HG02938 (cell line): Measurements from ENCODE around the gene C1QTNF9B.
"Not testable (repeated sequence)": the region's sequence is repeated elsewhere in the genome, so short reads cannot be mapped to it uniquely, and the experiment has no call there.

Source experiments
- ATAC-seq: cut with Tn5 transposase; IDR thresholded peaks from one replicate; pipeline ENCODE4 v1.9.1; 2021; ENCODE audit warnings: mild to moderate bottlenecking, moderate library complexity; ENCODE audit not compliant: unreplicated experiment

The C1QTNF9B gene

DNA sequence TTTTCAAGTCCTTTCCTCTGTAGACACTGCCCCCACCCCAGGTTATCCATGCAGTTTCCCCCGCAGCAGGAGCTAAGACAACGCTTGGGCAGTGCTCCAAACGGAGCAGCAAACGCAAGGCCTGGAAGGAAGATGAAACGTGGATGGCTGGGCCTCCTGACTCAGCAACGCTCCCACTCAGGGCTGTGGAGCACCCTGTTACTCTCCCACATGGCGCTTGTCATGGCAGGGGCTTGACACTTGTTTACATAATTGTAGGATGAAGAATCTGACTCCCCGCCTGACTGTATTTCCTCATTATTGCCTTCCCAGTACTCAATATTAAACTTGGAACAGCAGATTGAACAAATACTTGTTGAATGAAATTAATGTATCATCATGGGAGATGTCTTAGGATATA is 799 bp upstream of the C1QTNF9B start:
- ATAC-seq = no peak

- ATAC-seq = not testable (repeated sequence)
Observed at GRCh38 chr13:23894746-23895145, 2.6 kb downstream of the C1QTNF9B start.

- ATAC-seq = not testable (repeated sequence)
Observed at GRCh38 chr13:23893791-23894190, 3.5 kb downstream of the C1QTNF9B start.

GRCh38 chr13:23889615-23890607 is 7.4 kb downstream of the C1QTNF9B start:
- ATAC-seq = no peak

DNA sequence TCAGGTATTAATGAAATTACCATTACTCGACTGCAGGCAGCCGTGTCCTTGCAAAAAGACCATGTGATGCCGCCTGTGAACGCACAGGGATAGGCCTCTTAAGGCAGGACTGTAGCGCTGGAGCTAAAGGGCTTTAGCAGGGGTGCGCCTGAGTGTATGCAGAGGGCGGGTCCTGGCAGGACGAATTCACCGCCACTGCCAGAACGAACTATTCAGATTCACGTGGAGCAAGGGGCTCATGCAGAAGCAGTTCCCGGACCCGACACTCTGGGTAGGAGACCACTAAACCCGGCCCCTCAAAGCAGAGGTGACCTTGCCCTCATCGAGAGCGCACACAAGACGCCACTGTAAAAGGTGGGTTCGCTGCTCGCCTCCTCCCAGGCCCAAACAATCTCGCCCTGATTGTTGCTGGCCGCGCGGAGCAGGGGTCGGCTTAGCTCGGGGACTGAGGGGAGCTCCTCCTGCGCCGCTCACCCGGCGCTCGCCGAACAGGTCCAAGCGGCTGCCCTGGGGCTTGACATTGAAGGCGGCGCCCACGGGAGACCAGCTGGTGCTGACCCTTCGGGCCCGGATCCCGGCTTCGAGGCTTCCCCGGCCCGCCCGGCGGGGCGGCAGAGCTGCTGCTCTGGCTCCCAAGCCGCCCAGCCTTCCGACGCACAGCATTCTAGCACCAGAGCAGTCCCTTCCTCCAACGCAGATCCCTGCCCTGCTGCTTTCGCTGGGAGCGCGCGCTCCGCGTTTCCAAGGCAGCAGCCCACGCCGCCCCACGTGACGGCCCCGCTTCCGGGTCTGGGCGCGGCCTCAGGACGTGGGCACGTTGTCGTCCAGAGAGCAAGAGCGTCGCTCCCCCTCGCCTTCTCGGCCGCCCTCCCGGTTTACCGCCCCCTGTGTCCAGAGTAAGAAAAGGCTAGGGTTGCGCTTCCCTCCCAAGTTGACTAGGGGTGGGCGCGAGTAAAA is 8.4 kb downstream of the C1QTNF9B start, which contains the start of gene MIPEP:
MIPEP (minus strand) TSS at position 743 of the 957 bp plus-strand sequence; CDS start at position 663, 80 bp downstream.
- ATAC-seq = peak; percentile 93

DNA sequence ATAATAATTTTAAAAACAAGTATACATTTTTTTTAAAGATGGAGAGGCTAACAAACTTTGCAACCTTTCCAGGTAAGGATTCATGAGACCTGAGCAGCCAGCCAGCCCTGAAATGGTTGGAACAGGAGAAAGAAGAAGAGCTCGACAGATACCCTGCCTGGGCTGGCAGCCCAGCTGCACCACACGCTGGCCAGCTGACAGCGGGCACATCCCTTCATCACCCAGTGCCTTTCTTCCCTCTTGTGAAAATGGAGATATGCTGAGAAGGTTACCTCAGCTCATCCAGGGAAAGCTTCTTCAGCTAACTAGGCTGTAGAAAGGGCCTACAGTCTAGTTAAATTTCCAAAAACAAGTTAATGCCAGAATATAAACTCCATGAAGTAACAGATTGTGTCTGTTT is 12.9 kb downstream of the C1QTNF9B start:
- not testable (repeated sequence) for ATAC-seq

DNA sequence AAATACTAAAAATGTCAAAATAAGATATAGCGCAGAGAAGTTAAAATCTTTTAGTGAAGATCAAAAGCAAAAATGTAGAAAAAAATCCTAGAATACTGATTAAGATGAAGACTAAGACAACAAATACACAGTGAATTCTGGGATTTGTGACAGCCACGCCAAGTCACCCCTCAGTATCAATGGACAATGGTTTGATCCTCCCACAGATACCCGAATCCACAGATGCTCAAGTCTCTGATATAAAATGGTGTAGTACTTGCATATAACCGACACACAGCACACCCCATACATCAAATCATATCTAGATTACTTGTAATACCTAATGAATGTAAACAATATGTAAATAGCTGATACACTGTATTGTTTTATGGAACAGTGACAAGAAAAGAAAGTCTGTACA is 14.0 kb downstream of the C1QTNF9B start:
- no peak for ATAC-seq

DNA sequence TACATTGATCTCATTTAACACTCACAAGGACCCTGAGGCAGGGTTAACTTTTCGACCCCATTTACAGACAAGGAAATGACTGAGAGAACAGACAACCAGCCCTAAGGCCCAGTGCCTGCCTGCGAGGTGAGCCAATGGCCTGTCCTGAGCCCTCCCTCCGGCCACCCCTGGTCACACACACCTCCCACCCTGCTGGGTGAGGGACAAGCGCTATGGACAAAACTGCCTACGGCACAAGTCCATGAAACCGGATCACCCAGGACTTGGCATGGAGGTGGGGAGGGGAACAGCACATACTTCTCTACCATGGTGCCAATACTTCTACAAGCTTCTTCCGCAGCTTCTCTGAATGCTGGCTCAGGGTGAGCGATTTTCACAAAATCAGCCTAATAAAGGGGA is 15.9 kb downstream of the C1QTNF9B start:
- not testable (repeated sequence) for ATAC-seq

GRCh38 chr13:23880493-23881401 is 16.6 kb downstream of the C1QTNF9B start:
- ATAC-seq = not testable (repeated sequence)

DNA sequence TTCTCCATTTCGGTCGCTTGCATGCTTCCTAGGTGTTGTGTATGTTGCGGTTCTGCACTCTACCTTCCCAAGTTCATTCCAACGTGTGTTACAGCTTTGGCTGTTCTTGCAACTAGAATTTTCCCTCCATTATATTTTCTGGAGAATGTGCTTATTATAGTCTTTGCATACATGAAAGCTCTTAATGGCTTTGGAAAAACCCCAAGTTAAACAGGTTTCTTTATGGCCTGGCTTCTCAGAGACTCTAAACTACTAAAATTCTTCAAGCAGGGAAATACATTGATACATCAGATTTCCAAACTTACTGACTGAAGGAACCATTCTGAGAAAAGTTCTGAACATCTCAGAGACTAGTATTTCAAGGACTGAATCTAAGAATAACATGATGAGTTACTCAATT is 20.0 kb downstream of the C1QTNF9B start:
- ATAC-seq = no peak

DNA sequence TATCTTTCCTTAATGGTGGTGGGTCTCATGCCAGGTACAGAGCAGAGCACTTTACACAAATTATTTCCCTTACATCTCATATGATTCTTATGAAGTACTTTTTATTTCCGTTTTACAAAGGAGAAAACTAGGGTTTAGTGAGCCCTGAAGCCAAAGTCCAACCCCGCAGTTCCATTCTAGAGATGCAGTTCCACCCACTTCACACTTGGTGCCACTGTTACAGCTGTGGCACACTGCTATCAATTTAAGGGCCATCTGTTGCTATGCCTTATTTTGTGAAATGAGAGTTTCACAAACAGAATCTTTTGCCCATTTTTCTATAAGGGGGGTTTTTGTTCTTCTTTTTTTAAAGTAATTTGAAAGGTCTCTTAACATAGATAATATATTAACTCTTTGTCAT is 21.0 kb downstream of the C1QTNF9B start:
- ATAC-seq = no peak

DNA sequence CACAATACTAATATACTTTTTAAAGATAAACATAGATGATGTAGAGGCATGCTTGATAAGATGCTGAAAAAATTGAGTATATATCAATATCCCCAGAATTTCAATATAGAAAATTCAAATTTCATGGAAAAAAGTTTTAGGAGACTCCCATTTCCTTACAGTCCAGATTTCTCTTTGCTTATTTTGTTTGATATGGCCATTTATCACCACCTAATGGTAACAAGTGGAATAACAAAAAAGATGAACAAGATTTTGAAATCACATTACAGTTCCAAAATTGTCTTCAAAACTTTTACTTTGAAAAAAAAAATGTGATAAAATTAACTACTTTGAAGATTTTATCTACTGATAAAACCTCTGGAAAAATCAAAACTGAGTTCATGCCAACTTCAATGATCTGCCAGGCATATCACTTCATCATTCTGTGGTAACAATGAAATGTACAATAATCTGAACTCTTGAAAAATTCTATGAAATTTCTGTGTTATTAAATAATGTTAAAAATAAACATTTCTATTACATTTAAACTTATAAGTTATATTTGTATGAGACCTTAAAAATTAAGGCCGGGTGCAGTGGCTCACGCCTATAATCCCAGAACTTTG is 25.6 kb downstream of the C1QTNF9B start:
- ATAC-seq = no peak

DNA sequence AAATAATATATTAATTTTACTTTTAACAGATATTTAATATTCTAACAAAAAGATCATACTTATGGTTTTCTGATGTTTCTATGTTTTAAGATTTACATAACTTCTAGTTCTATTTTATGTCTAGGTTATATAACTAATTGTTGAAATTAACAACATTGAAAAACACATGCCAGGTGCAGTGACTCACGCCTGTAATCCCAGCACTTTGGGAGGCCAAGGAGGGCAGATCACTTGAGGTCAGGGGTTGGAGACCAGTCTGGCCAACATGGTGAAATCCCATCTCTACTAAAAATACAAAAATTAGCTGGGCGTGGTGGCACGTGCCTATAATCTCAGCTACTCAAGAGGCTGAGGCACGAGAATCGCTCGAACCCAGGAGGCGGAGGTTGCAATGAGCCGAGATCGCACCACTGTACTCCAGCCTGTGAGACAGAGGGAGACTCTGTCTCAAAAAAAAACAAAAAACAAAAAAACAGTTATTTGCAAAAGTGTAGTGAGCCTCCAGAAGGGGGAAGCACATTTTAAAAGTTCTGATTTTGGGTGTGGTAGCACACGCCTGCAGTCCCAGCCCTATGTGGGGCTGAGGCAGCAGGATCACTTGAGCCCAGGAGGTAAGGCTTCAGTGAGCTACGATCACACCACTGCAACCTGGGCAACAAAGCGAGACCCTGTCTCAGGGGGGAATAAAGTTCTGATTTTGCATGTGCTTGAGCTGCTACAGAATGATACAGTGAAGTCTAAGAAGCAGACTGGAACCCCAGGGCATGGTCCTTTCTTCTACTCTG is 26.8 kb downstream of the C1QTNF9B start:
- ATAC-seq = no peak

DNA sequence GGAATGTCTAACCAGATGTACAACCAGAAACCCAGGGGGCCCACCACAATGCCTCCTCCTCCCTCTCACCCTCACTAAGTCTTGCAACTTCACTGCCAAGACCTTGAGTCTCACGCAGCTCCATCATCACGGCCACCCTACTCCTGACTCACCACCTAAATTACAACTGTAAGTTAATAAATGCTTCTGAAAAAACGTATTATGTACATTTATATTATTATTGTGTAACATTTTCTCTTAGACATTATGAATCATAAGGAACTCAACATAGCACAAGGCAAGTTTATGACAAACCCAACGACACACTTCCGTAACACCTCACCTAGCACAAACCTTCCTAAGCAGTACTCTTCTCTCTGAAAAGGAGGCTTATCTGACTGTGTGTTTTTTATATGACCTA is 28.8 kb downstream of the C1QTNF9B start:
- ATAC-seq = no peak

GRCh38 chr13:23867027-23867491 is 30.2 kb downstream of the C1QTNF9B start:
- no peak for ATAC-seq

GRCh38 chr13:23866420-23867026 is 30.8 kb downstream of the C1QTNF9B start:
- ATAC-seq = no peak

DNA sequence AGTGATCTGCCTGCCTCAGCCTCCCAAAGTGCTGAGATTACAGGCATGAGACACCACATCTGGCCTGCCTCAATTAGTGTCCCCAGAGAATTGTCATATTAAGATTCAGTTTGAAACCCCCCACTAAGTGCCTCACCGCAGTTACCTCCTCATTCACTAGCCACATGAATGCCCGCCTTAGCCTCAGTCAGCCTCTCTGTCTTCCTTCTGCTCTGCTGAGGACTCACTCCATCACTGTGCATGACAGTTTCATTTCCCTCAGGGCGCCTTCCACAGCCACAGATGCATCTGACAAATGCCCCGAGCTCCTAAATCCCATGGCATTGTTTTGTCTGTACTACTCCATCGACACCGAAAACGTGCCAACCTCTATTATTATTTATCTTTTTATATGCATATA is 31.4 kb downstream of the C1QTNF9B start:
- no peak for ATAC-seq

DNA sequence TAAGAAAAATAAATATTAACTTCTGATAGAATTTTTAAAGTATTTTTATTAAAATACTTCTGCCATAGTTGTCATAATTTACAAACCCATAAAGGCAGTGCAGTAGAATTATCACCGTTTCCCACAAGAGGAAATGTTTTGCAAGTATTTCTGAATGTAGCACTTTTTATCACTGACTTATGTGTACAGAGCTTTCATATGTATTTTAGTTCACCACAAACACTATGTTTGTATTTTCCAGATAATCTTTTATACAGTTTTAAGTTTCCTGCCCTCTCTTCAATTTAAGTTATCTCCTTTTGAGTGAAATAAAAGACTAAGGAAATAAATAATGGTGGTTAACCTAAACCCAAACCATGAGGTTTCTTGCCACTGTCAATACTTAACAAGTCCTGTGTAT is 32.3 kb downstream of the C1QTNF9B start:
- ATAC-seq = no peak
